ENCODE measurements around the gene BCORL1. TPM values are rescaled to one million over a fixed set of nuclear protein-coding genes. Genes with fewer than 3 reads are reported as not detected.

Gene BCORL1
- total RNA-seq, 1 donor from 2014 or later: 1.1 TPM

GRCh38 chrX:130027569-130027968 lies 45.1 kb downstream of the BCORL1 start:
- Histone ChIP-seq H3K36me3 (ENCODE audit: control insufficient read depth, insufficient read depth, low read length) (peaks cover 3% of the 10 kb centered on the region), H3K4me3 (ENCODE audit: low read depth, low read length) (no peak overlapping the region), H3K27me3 (ENCODE audit: control insufficient read depth, insufficient read depth, low read length) (no peaks in the 10 kb centered on the region)
- no peak for DNase-seq (ENCODE audit: low read depth)
- no peak for FAIRE-seq
- no peak for TF ChIP-seq CTCF (IDR thresholded peaks at IDR 0.05; ENCODE audit: insufficient read depth, low read length, severe bottlenecking)

- no peak overlapping the region for H3K4me3 ChIP-seq (ENCODE audit: low read depth, low read length)
- no peaks in the 10 kb centered on the region for H3K27me3 ChIP-seq (ENCODE audit: control insufficient read depth, insufficient read depth, low read length)
- peak; percentile 66 for TF ChIP-seq CTCF (IDR thresholded peaks at IDR 0.05; ENCODE audit: insufficient read depth, low read length, severe bottlenecking)
- peak; percentile 18 for DNase-seq (ENCODE audit: low read depth)
- no peak for FAIRE-seq
- H3K36me3 ChIP-seq (ENCODE audit: control insufficient read depth, insufficient read depth, low read length): peaks cover 3% of the 10 kb centered on the region
These were observed 45.8 kb downstream of the BCORL1 start for GRCh38 chrX:130028196-130028595.

GRCh38 chrX:130030826-130031225 lies 48.4 kb downstream of the BCORL1 start:
- FAIRE-seq (no peak), DNase-seq (ENCODE audit: low read depth) (no peak)
- TF ChIP-seq CTCF (IDR thresholded peaks at IDR 0.05; ENCODE audit: insufficient read depth, low read length, severe bottlenecking): no peak
- Histone ChIP-seq H3K27me3 (ENCODE audit: control insufficient read depth, insufficient read depth, low read length) (no peaks in the 10 kb centered on the region), H3K4me3 (ENCODE audit: low read depth, low read length) (no peak overlapping the region), H3K36me3 (ENCODE audit: control insufficient read depth, insufficient read depth, low read length) (peaks cover 4% of the 10 kb centered on the region)

DNA sequence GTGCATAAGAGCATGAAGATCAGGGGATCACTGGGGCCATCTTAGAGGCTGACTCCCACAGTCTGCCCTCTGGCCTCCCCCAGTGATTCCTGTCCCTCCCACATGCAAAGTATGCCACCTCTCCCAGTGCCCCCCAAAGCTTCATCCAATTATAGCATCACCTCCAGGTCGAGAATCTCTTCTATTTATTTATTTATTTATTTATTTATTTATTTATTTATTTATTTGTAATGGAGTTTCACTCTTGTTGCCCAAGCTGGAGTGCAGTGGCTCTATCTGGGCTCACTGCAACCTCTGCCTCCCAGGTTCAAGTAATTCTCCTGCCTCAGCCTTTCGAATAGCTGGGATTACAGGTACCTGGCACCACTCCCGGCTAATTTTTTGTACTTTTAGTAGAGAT lies 50.1 kb downstream of the BCORL1 start:
- peaks cover 2% of the 10 kb centered on the region for H3K36me3 ChIP-seq (ENCODE audit: control insufficient read depth, insufficient read depth, low read length)
- no peak overlapping the region for H3K4me3 ChIP-seq (ENCODE audit: low read depth, low read length)
- DNase-seq (ENCODE audit: low read depth) (no peak), FAIRE-seq (no peak)
- no peaks in the 10 kb centered on the region for H3K27me3 ChIP-seq (ENCODE audit: control insufficient read depth, insufficient read depth, low read length)
- TF ChIP-seq CTCF (IDR thresholded peaks at IDR 0.05; ENCODE audit: insufficient read depth, low read length, severe bottlenecking): no peak

DNA sequence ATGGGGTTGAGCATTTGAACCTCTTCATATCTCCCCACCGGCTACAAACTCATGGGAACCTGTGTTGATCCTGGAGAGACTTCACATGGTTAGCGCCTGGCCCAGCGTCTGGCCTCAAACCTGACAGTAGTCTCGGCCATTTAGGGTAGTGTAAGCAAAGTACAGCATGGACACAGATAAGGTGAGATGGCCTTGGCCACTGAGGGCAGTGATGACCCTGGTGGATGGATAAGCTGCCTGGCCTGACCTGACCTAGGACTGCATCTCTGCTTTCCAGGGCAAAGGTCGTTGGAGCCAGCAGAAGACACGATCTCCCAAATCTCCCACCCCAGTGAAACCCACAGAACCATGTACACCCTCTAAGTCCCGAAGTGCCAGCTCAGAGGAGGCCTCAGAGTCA lies 51.7 kb downstream of the BCORL1 start:
- H3K4me3 ChIP-seq (ENCODE audit: low read depth, low read length): no peak overlapping the region
- peaks cover 6% of the 10 kb centered on the region for H3K36me3 ChIP-seq (ENCODE audit: control insufficient read depth, insufficient read depth, low read length)
- FAIRE-seq (no peak), DNase-seq (ENCODE audit: low read depth) (no peak)
- no peak for TF ChIP-seq CTCF (IDR thresholded peaks at IDR 0.05; ENCODE audit: insufficient read depth, low read length, severe bottlenecking)
- H3K27me3 ChIP-seq (ENCODE audit: control insufficient read depth, insufficient read depth, low read length): no peaks in the 10 kb centered on the region

- peaks cover 3% of the 10 kb centered on the region for H3K36me3 ChIP-seq (ENCODE audit: control insufficient read depth, insufficient read depth, low read length)
- TF ChIP-seq CTCF (IDR thresholded peaks at IDR 0.05; ENCODE audit: insufficient read depth, low read length, severe bottlenecking): no peak
- H3K27me3 ChIP-seq (ENCODE audit: control insufficient read depth, insufficient read depth, low read length): no peaks in the 10 kb centered on the region
- FAIRE-seq (no peak), DNase-seq (ENCODE audit: low read depth) (no peak)
- H3K4me3 ChIP-seq (ENCODE audit: low read depth, low read length): no peak overlapping the region
These were observed 57.4 kb downstream of the BCORL1 start for GRCh38 chrX:130039847-130040246.

Data from bronchial epithelial cell (primary cell).